OCI-LY7 (cell line): ENCODE results near the gene SPTAN1.

ENCODE experiments used
- CTCF ChIP-seq: fragments of 200-600 bp; sonication (generic); conservative IDR thresholded peaks from 2 replicates; pipeline ENCODE4 v1.5.1; 2014; ENCODE audit warnings: mild to moderate bottlenecking, antibody characterized with exemption, low read length, moderate library complexity, mixed read lengths
- EZH2phosphoT487 ChIP-seq: fragments of 200-600 bp; sonication (generic); IDR thresholded peaks from 2 replicates; pipeline ENCODE4 v1.6.1; 2018; ENCODE audit warnings: low read depth, borderline replicate concordance, mild to moderate bottlenecking, mixed run types, antibody characterized with exemption, low read length, moderate library complexity, mixed read lengths

- TF ChIP-seq CTCF (no peak), EZH2phosphoT487 (no peak)
These were observed 39.6 kb upstream of the SPTAN1 start for GRCh38 chr9:128512820-128513219.
